Activated CD4-positive, alpha-beta T cell treated with anti-CD3 and anti-CD28 coated beads, Interleukin-2, Interleukin-4, amounts not matched to agents 100 ng/mL and 50 ng/mL, durations not matched to agents 16 hours and 8 hours (primary cell): ENCODE measurements around the gene KLHL11.

Experiments
- DNase-seq: peaks from one replicate; pipeline ENCODE4 v3.0.0-alpha.2; 2020; ENCODE audit warnings: low spot score

Gene KLHL11

DNA sequence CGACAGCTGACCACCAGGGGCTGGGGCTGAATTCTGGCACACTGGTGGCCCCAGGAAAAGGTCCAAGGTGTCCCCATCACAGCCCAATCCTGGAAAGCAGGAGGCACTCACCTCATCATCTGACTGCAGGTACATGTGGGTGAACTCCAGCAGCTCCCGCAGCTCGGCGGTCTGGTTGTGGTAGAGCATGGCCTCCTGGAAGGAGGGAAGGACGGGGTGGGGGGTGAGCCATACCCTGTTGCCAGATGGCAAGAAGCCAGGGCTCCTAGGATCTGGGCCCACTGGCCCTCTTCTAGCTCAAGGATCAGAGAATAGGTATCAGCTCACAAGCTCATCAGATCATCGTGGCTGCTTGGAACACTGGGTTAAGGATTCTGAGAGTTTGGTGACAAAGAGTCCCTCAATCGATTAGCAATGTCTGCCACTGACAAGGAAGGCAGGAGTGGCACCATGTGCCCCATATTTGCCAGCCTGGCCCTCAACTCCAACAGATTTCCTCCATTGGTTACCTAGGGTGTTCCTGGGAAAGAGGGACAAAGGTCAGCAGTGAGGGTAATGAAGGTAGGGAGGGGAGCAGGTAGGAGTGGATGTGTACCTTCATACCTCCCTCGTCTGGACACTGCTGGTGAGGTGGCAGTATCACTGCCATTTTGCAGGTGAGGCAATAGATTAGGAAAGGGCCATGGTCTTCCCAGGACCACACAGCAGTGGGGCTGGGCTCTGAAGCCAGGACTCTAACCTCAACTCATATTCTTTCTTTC is 58.4 kb downstream of the KLHL11 start:
- no peak for DNase-seq
